ENCODE data around the gene RIPOR3. TPM values are rescaled to one million over a fixed set of nuclear protein-coding genes. Genes with fewer than 3 reads are reported as not detected.

The RIPOR3 gene
- total and polyA plus RNA-seq, 9 of the 15 experiments (the other 6 are each of a cell fraction or from before 2014, with no cell fraction given), result 3.3 to 62.7 (median 21.4) TPM

DNA sequence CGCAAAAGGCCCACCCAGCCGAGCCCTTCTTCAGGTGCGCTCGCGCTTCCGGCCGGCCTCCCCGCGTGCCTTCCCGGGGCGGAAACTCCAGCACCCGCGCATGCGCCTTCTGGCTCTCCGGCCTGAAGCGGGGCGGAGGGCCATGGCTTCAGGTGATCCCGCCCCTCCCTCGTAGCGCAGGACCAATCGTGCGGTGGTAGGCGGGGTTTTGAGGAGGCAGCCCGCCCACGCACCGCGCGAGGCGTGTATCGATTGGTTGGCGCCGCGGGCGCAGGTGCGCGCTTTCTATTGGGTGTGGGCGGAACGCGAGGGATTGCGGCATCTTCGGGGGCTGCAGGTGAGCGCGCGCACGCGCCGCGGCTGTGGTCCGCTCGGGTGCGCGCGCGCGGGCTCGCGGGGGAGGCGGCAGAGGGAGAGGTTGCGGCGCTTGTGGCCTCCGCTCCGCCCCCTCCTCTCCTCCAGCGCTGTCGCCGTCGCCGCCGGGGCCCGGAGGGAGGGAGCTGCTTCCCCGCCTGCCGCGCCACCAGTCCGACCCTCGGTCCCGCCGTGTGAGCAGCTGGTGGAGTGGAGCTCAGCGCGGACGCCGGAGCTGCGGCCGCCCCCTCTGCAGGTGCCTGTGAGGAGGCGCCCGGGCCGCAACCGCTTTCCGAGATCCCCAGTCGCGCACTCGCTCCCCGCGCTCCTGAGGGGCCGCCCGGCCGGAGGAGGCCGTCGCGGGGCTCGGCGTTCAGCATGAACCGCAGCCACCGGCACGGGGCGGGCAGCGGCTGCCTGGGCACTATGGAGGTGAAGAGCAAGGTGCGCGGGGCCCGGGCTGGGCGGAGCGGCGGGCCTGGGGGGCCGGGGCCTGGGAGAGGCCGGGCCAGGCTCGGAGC lies 40.0 kb upstream of the RIPOR3 start, which contains the start of gene PARD6B (continued):
- TF ChIP-seq, protein P1, sequence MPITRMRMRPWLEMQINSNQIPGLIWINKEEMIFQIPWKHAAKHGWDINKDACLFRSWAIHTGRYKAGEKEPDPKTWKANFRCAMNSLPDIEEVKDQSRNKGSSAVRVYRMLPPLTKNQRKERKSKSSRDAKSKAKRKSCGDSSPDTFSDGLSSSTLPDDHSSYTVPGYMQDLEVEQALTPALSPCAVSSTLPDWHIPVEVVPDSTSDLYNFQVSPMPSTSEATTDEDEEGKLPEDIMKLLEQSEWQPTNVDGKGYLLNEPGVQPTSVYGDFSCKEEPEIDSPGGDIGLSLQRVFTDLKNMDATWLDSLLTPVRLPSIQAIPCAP (CRISPR knock-in tag; IDR thresholded peaks at IDR 0.05; ENCODE audit: borderline replicate concordance), result no peak
- TF ChIP-seq ZNF12 (CRISPR knock-in tag; IDR thresholded peaks at IDR 0.05), result no peak
- TF ChIP-seq, protein P2, sequence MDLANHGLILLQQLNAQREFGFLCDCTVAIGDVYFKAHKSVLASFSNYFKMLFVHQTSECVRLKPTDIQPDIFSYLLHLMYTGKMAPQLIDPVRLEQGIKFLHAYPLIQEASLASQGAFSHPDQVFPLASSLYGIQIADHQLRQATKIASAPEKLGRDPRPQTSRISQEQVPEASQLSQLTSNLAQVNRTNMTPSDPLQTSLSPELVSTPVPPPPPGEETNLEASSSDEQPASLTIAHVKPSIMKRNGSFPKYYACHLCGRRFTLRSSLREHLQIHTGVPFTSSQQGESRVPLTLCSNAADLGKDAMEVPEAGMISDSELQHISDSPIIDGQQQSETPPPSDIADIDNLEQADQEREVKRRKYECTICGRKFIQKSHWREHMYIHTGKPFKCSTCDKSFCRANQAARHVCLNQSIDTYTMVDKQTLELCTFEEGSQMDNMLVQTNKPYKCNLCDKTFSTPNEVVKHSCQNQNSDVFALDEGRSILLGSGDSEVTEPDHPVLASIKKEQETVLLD (IDR thresholded peaks at IDR 0.05), result peak; percentile 95

DNA sequence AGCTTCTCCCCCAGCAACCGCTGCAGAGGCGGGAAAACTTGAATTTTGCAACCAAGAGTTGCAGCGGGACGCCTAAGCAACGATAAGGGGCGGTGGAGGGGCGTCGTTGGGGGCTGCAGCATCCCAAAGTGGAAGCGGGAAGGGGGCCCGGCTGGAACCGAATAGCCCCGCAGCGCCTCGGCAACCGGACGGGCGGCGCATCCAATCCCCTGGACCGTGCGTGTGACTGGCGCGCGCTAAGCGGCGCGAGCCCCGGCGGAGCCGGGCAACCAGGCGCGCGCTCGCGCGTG lies 39.4 kb upstream of the RIPOR3 start:
- WGBS (ENCODE audit: insufficient coverage, low coverage, missing lambda C conversion rate), result 0% methylated on average over 28 of the region's 35 CpGs
- Histone ChIP-seq H2AFZ (ENCODE audit: low read depth, low read length) (peak overlapping the region; percentile 86), H3K4me2 (ENCODE audit: insufficient read depth, low read length) (peak overlapping the region; percentile 76), H3K27me3 (ENCODE audit: control insufficient read depth in 2 of 2, insufficient read depth in 2 of 2, low read length in 2 of 2) (no peaks in the 10 kb centered on the region), H3K9ac (ENCODE audit: insufficient read depth in 1 of 2, low read depth in 2 of 2, low read length in 2 of 2) (peak overlapping the region; percentile 50 to 69), H3K36me3 (ENCODE audit: control insufficient read depth, insufficient read depth, low read length) (peaks cover 13% of the 10 kb centered on the region; the same call in 2 of the 3 replicates), H3K79me2 (ENCODE audit: control insufficient read depth, insufficient read depth, low read length) (peaks cover 45% of the 10 kb centered on the region), H4K20me1 (replicated peaks; ENCODE audit: control insufficient read depth, insufficient read depth, low read length) (no peaks in the 10 kb centered on the region), H3K9me3 (replicated peaks; ENCODE audit: control insufficient read depth, insufficient read depth, low read depth, low read length) (no peaks in the 10 kb centered on the region), H3K4me3 (peak overlapping the region; percentile 89), H3K9me1 (ENCODE audit: control insufficient read depth, insufficient read depth, low read length) (no peaks in the 10 kb centered on the region), H3K4me1 (replicated peaks in 1 of 2; ENCODE audit: control insufficient read depth in 2 of 2, insufficient read depth in 2 of 2, low read length in 2 of 2) (peaks cover 38 to 49% of the 10 kb centered on the region in 2 experiments), H3K27ac (ENCODE audit: extremely low read depth, low read depth, low read length) (peak overlapping the region; percentile 64)
- intact Hi-C loops (cut with micrococcal nuclease) (loop anchor here (5.0 kb wide), 1 partner anchor 38 kb away; the partner anchor contains the start of gene RIPOR3), in situ Hi-C loops (cut with MboI) (loop anchor here (10.0 kb wide), 1 partner anchor 246 kb away; no protein-coding TSS in a partner anchor)
- ATAC-seq, result no peak; the same call in 2 of the 3 replicates
- BruUV-seq (replicated peaks), result no TSS peak
- ChIA-PET CTCF (ENCODE audit: low intra/inter-chr PET ratio) (no interaction called here), POLR2A (interaction anchor here (0.6 to 4.2 kb wide), 3 partner anchors 12 to 51 kb away, joined by 3 to 21 read pairs (median 4); no protein-coding TSS in a partner anchor)
- DNase-seq (ENCODE audit: extremely low read depth in 1 of 4, low spot score in 3 of 4), result no peak
- FAIRE-seq, result no peak
- TF ChIP-seq PHF8 (IDR thresholded peaks at IDR 0.05; ENCODE audit: borderline replicate concordance, low read length) (peak; percentile 44; the same call in 1 of the 2 replicates), NFE2L1 (tag; IDR thresholded peaks at IDR 0.05; ENCODE audit: borderline replicate concordance, low read depth) (no peak), HCFC1 (IDR thresholded peaks at IDR 0.05; ENCODE audit: low read depth, low read length) (0 out of 2 replicates have a peak, but pooled peaks have one; percentile 24), RBBP5 (IDR thresholded peaks at IDR 0.05; ENCODE audit: borderline replicate concordance, insufficient read depth, low read length, poor library complexity, severe bottlenecking) (peak; percentile 13), NFATC3 (IDR thresholded peaks at IDR 0.05) (peak; percentile 83; the same call in 1 of the 2 replicates), RB1 (IDR thresholded peaks at IDR 0.05; ENCODE audit: low read depth) (peak; percentile 83; the same call in 1 of the 2 replicates), KDM2B (CRISPR knock-in tag; IDR thresholded peaks at IDR 0.05) (peak; percentile 99), POLR3G (IDR thresholded peaks at IDR 0.05; ENCODE audit: extremely low read depth, insufficient read length, insufficient replicate concordance) (no peak), SAP30 (IDR thresholded peaks at IDR 0.05; ENCODE audit: borderline replicate concordance, insufficient read depth, low read depth, low read length, poor library complexity, severe bottlenecking) (peak; percentile 29), POLR2A (conservative IDR thresholded peaks at IDR 0.05) (peak; percentile 13; the same call in 1 of the 2 replicates), BCOR (IDR thresholded peaks at IDR 0.05) (0 out of 2 replicates have a peak, but pooled peaks have one; percentile 54)
- TF ChIP-seq, protein P3, sequence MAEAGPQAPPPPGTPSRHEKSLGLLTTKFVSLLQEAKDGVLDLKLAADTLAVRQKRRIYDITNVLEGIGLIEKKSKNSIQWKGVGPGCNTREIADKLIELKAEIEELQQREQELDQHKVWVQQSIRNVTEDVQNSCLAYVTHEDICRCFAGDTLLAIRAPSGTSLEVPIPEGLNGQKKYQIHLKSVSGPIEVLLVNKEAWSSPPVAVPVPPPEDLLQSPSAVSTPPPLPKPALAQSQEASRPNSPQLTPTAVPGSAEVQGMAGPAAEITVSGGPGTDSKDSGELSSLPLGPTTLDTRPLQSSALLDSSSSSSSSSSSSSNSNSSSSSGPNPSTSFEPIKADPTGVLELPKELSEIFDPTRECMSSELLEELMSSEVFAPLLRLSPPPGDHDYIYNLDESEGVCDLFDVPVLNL (CRISPR knock-in tag; IDR thresholded peaks at IDR 0.05; ENCODE audit: low read depth), result peak; percentile 86; the same call in 1 of the 2 replicates

Data from K562 (cell line).